ENCODE results near the gene ZNF793. TPM values are rescaled to one million over a fixed set of nuclear protein-coding genes. Genes with fewer than 3 reads are reported as not detected.

Gene ZNF793
- total RNA-seq, 2 donors from 2014 or later: 3.4 to 3.5 TPM

DNA sequence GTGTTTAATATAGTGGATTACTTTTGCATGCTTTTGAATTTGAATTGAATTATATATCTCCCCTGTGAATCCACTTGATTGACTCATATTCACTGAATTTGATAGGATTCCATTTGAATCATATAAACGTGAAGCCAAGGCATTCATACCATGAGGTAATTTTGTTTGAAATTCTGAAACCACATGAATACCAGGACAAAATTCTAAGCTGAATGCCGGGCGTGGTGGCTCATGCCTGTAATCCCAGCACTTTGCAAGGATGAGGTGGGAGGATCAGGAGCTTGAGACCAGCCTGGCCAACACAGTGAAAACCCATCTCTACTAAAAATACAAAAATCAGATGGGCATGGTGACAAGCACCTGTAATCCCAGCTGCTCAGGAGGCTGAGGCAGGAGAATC is 4.4 kb downstream of the ZNF793 start:
- H3K27ac ChIP-seq: no peak overlapping the region
- TF ChIP-seq, protein P1, sequence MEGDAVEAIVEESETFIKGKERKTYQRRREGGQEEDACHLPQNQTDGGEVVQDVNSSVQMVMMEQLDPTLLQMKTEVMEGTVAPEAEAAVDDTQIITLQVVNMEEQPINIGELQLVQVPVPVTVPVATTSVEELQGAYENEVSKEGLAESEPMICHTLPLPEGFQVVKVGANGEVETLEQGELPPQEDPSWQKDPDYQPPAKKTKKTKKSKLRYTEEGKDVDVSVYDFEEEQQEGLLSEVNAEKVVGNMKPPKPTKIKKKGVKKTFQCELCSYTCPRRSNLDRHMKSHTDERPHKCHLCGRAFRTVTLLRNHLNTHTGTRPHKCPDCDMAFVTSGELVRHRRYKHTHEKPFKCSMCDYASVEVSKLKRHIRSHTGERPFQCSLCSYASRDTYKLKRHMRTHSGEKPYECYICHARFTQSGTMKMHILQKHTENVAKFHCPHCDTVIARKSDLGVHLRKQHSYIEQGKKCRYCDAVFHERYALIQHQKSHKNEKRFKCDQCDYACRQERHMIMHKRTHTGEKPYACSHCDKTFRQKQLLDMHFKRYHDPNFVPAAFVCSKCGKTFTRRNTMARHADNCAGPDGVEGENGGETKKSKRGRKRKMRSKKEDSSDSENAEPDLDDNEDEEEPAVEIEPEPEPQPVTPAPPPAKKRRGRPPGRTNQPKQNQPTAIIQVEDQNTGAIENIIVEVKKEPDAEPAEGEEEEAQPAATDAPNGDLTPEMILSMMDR (IDR thresholded peaks at IDR 0.05): no peak
- no peak overlapping the region for H3K4me3 ChIP-seq
- peaks cover 0 to 5% of the 10 kb centered on the region in 2 donors for H3K4me1 ChIP-seq
- no peaks in the 10 kb centered on the region for H3K9me3 ChIP-seq
- DNase-seq (ENCODE audit: low spot score): no peak
- no peaks in the 10 kb centered on the region for H3K27me3 ChIP-seq
- H3K36me3 ChIP-seq: peaks cover 7% of the 10 kb centered on the region

DNA sequence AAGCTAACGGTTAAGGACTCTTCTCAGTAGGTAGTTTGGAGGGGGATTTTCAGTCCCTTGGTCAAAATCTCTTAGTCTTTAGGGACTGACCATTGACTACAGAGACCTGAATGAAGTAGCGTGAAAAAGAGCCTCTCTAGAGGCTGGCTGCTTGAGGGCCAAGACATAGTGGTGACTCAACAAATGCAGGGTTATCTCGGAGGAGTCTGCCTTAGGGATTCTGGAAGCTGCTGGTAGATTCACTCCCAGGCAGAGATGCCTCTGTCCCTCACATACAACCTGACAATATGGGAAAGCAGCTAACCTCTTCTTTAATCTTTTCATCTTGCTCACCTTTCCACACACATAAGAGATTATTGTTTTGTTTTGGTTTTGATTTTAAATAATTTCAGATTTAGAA is 5.1 kb downstream of the ZNF793 start:
- DNase-seq (ENCODE audit: low spot score): no peak
- Histone ChIP-seq H3K4me3 (no peak overlapping the region), H3K36me3 (peaks cover 7% of the 10 kb centered on the region), H3K9me3 (no peaks in the 10 kb centered on the region), H3K4me1 (peaks cover 0 to 5% of the 10 kb centered on the region in 2 donors), H3K27ac (no peak overlapping the region), H3K27me3 (no peaks in the 10 kb centered on the region)
- TF ChIP-seq, protein P1 (IDR thresholded peaks at IDR 0.05): no peak

DNA sequence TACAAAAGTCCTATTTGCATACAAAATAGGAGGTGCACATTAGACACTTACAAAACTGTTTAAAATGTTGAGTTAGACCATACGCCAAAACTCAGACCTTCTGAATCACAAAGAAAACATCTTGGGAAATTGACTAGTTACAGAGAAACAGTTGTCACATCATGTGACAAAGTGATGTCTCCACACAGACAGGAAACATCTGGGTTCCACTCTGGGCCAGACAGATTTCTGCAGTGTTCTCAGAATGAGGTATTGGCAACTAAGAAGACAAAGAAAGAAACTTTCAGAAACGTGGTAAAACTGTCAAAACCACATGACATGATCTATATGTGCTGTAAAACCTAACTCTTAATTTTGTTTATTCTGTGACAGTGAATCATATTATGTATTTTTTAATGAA is 6.7 kb downstream of the ZNF793 start:
- peaks cover 0 to 9% of the 10 kb centered on the region in 2 donors for H3K9me3 ChIP-seq
- H3K4me3 ChIP-seq: no peak overlapping the region

DNA sequence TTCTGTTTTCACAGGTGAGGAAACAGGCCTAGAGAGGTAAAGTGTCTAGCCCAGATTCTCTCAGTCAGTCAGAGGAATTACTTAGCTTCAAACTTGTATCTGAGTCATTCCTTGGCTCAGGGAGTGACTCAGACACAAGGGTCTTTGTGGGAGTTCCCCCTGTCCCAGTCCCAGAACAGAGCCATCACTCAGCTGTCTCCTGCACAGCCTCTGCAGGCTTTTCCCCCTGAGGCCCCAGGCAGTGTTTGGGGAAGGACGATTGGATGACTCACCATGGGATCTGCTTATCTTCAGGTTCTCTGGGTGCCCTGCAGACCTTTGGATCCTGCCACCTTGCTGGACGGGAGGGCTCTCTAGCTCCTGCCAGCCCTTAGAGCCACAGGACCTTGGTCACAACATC is 13.2 kb downstream of the ZNF793 start:
- peaks cover 30% of the 10 kb centered on the region for H3K36me3 ChIP-seq
- H3K4me1 ChIP-seq: no peaks in the 10 kb centered on the region
- H3K9me3 ChIP-seq: peaks cover 0 to 45% of the 10 kb centered on the region in 2 donors

More for the DNA sequence above, 6.7 kb downstream of the ZNF793 start:
- Histone ChIP-seq H3K4me1 (no peaks in the 10 kb centered on the region), H3K36me3 (peaks cover 7% of the 10 kb centered on the region), H3K27ac (no peak overlapping the region), H3K27me3 (no peaks in the 10 kb centered on the region)
- no peak for DNase-seq (ENCODE audit: low spot score)
- TF ChIP-seq, protein P1 (IDR thresholded peaks at IDR 0.05): no peak

DNA sequence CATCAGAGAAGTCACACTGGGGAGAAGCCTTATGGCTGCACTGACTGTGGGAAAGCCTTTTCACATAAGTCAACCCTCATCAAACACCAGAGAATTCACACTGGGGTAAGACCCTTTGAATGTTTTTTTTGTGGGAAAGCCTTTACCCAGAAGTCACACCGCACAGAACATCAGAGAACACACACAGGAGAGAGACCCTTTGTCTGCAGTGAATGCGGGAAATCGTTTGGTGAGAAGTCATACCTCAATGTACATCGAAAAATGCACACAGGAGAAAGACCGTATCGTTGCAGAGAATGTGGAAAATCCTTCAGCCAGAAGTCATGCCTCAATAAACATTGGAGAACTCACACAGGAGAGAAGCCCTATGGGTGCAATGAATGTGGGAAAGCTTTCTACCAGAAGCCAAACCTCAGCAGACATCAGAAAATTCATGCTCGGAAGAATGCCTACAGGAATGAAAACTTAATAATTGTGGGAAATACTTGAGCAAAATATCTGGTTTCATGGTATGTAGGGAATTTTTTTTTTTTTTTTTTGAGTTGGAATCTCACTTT is 30.7 kb downstream of the ZNF793 start:
- H3K4me3 ChIP-seq: no peak overlapping the region
- no peak for DNase-seq (ENCODE audit: low spot score)
- H3K36me3 ChIP-seq: peaks cover 53% of the 10 kb centered on the region
- no peak overlapping the region for H3K27ac ChIP-seq
- TF ChIP-seq, protein P1 (IDR thresholded peaks at IDR 0.05): no peak
- peaks cover under 1 to 32% of the 10 kb centered on the region in 2 donors for H3K9me3 ChIP-seq
- no peaks in the 10 kb centered on the region for H3K4me1 ChIP-seq
- H3K27me3 ChIP-seq: no peaks in the 10 kb centered on the region

More for the DNA sequence above, 13.2 kb downstream of the ZNF793 start:
- no peak overlapping the region for H3K27ac ChIP-seq
- no peak overlapping the region for H3K4me3 ChIP-seq
- no peaks in the 10 kb centered on the region for H3K27me3 ChIP-seq
- TF ChIP-seq, protein P1 (IDR thresholded peaks at IDR 0.05): no peak
- DNase-seq (ENCODE audit: low spot score): no peak

Measured in right atrium auricular region (tissue), 2 donors.